Measurements from ENCODE around the gene CD58. TPM values are rescaled to one million over a fixed set of nuclear protein-coding genes. Genes with fewer than 3 reads are reported as not detected.

CD58 gene
- polyA plus RNA-seq, 1 of the 3 experiments (the other 2 are of a cell fraction): 18.1 TPM

- H3K4me3 ChIP-seq (ENCODE audit: low read depth in 2 of 2, low read length in 1 of 2): no peak overlapping the region
- ChIA-PET CTCF (interaction anchor here (11.8 to 29.6 kb wide), 2 partner anchors 10 to 349 kb away, joined by 237 to 1099 read pairs; no protein-coding TSS in a partner anchor), POLR2A (interaction anchor here (0.8 kb wide), 1 partner anchor 10 kb away, joined by 3 read pairs; no protein-coding TSS in a partner anchor)
- no peak for DNase-seq
- peak overlapping the region in 1 of 2 experiments; percentile 49; a peak in 1 of 4 replicates for H3K27ac ChIP-seq (ENCODE audit: low read depth in 2 of 2, low read length in 1 of 2)
- peaks cover 18 to 40% of the 10 kb centered on the region in 2 experiments; a peak in 3 of 4 replicates for H3K4me1 ChIP-seq (ENCODE audit: control insufficient read depth in 1 of 2, insufficient read depth in 2 of 2, low read depth in 1 of 2, low read length in 1 of 2)
- WGBS (ENCODE audit: low lambda C conversion rate): 64% methylated on average over 4 of the region's 4 CpGs
- no peaks in the 10 kb centered on the region for H3K9me3 ChIP-seq
- TF ChIP-seq POLR2AphosphoS5 (IDR thresholded peaks at IDR 0.05; ENCODE audit: low read depth, low read length): no peak
- no peak for TF ChIP-seq TCF12 (IDR thresholded peaks at IDR 0.05)
- TF ChIP-seq NFIC (IDR thresholded peaks at IDR 0.05; ENCODE audit: borderline replicate concordance): no peak
- no peak for TF ChIP-seq JUND (IDR thresholded peaks at IDR 0.05)
- 0 out of 2 replicates have a peak overlapping the region, but pooled peaks have one; percentile 45 for H2AFZ ChIP-seq (ENCODE audit: low read depth)
- no peaks in the 10 kb centered on the region for H3K27me3 ChIP-seq (ENCODE audit: insufficient read depth)
- 0 out of 2 replicates have a peak overlapping the region, but pooled peaks have one; percentile 34 for H3K4me2 ChIP-seq
- H3K79me2 ChIP-seq (ENCODE audit: insufficient read depth): no peaks in the 10 kb centered on the region
- no peaks in the 10 kb centered on the region for H3K36me3 ChIP-seq (replicated peaks in 1 of 2; ENCODE audit: control insufficient read depth in 1 of 2, insufficient read depth in 2 of 2, low read length in 1 of 2)
- peaks cover 8% of the 10 kb centered on the region for H3F3A ChIP-seq (replicated peaks; ENCODE audit: insufficient read depth)
- H3K9me2 ChIP-seq: no peaks in the 10 kb centered on the region
- H4K20me1 ChIP-seq (ENCODE audit: insufficient read depth): no peaks in the 10 kb centered on the region
- no peak overlapping the region for H3K9ac ChIP-seq
These were observed 75.3 kb downstream of the CD58 start for GRCh38 chr1:116495535-116495934.

DNA sequence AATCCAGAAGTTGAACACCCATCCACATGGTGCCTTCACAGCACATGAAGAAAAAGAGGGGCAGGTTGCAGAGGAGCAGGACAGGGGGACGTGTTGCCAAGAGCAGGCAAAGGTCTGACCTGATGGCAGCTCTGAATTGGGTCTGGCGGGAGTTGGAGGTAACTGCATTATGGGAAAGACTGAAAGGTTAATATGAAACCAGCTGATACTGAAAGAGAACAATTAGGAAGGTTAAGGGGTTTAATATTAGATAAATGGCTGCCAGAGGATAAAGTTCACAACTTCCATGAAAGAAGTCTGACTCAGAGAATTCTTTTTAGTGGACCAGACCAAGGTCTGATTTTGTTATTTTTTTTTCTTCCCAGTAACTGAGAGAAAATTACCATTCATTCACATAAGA, 76.1 kb downstream of the CD58 start:
- no peaks in the 10 kb centered on the region for H3K79me2 ChIP-seq (ENCODE audit: insufficient read depth)
- ChIA-PET POLR2A (no interaction called here), CTCF (interaction anchor here (1.6 to 29.6 kb wide), 3 partner anchors 10 to 348 kb away, joined by 3 to 1099 read pairs (median 42); no protein-coding TSS in a partner anchor)
- H3K36me3 ChIP-seq (replicated peaks in 1 of 2; ENCODE audit: control insufficient read depth in 1 of 2, insufficient read depth in 2 of 2, low read length in 1 of 2): no peaks in the 10 kb centered on the region
- TF ChIP-seq FOXJ3 (CRISPR knock-in tag; IDR thresholded peaks at IDR 0.05) (no peak), EP300 (IDR thresholded peaks at IDR 0.05; ENCODE audit: borderline replicate concordance in 1 of 2, low read depth in 1 of 2, low read length in 1 of 2) (no peak), FOXM1 (IDR thresholded peaks at IDR 0.05; ENCODE audit: low read depth) (no peak), FOSL2 (IDR thresholded peaks at IDR 0.05; ENCODE audit: borderline replicate concordance, low read depth) (no peak), RXRA (IDR thresholded peaks at IDR 0.05; ENCODE audit: borderline replicate concordance, low read depth) (no peak), GATA2 (CRISPR knock-in tag; IDR thresholded peaks at IDR 0.05) (no peak), JUND (IDR thresholded peaks at IDR 0.05) (no peak), RAD21 (IDR thresholded peaks at IDR 0.05; ENCODE audit: low read length) (no peak), EZH2phosphoT487 (IDR thresholded peaks at IDR 0.05; ENCODE audit: borderline replicate concordance, low read depth) (no peak), RCOR1 (IDR thresholded peaks at IDR 0.05; ENCODE audit: low read length) (no peak), GABPA (IDR thresholded peaks at IDR 0.05; ENCODE audit: low read depth) (no peak), YY1 (IDR thresholded peaks at IDR 0.05; ENCODE audit: low read depth) (no peak), ELF1 (IDR thresholded peaks at IDR 0.05) (no peak), MEF2A (IDR thresholded peaks at IDR 0.05; ENCODE audit: borderline replicate concordance, low read depth) (no peak), CHD2 (IDR thresholded peaks at IDR 0.05; ENCODE audit: low read length, partially characterized antibody) (no peak), TEAD4 (IDR thresholded peaks at IDR 0.05; ENCODE audit: borderline replicate concordance, insufficient read depth) (no peak), SMC3 (IDR thresholded peaks at IDR 0.05; ENCODE audit: low read depth, low read length) (no peak), PBX3 (IDR thresholded peaks at IDR 0.05) (no peak)
- TF ChIP-seq, protein P1, sequence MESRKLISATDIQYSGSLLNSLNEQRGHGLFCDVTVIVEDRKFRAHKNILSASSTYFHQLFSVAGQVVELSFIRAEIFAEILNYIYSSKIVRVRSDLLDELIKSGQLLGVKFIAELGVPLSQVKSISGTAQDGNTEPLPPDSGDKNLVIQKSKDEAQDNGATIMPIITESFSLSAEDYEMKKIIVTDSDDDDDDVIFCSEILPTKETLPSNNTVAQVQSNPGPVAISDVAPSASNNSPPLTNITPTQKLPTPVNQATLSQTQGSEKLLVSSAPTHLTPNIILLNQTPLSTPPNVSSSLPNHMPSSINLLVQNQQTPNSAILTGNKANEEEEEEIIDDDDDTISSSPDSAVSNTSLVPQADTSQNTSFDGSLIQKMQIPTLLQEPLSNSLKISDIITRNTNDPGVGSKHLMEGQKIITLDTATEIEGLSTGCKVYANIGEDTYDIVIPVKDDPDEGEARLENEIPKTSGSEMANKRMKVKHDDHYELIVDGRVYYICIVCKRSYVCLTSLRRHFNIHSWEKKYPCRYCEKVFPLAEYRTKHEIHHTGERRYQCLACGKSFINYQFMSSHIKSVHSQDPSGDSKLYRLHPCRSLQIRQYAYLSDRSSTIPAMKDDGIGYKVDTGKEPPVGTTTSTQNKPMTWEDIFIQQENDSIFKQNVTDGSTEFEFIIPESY (IDR thresholded peaks at IDR 0.05; ENCODE audit: borderline replicate concordance, low read depth): no peak
- TF ChIP-seq, protein P2, sequence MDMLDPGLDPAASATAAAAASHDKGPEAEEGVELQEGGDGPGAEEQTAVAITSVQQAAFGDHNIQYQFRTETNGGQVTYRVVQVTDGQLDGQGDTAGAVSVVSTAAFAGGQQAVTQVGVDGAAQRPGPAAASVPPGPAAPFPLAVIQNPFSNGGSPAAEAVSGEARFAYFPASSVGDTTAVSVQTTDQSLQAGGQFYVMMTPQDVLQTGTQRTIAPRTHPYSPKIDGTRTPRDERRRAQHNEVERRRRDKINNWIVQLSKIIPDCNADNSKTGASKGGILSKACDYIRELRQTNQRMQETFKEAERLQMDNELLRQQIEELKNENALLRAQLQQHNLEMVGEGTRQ (IDR thresholded peaks at IDR 0.05; ENCODE audit: borderline replicate concordance, low read depth, low read length): no peak
- H3K4me3 ChIP-seq (ENCODE audit: low read depth in 2 of 2, low read length in 1 of 2): no peak overlapping the region
- H3K9me2 ChIP-seq: no peaks in the 10 kb centered on the region
- DNase-seq: no peak
- no peaks in the 10 kb centered on the region for H4K20me1 ChIP-seq (ENCODE audit: insufficient read depth)
- H3K27me3 ChIP-seq (ENCODE audit: insufficient read depth): no peaks in the 10 kb centered on the region
- no peak overlapping the region for H2AFZ ChIP-seq (ENCODE audit: low read depth)
- WGBS (ENCODE audit: low lambda C conversion rate): 94% methylated on average over 2 of the region's 2 CpGs
- no peaks in the 10 kb centered on the region for H3K9me3 ChIP-seq
- peaks cover 8% of the 10 kb centered on the region for H3F3A ChIP-seq (replicated peaks; ENCODE audit: insufficient read depth)
- peaks cover 18 to 47% of the 10 kb centered on the region in 2 experiments; a peak in 3 of 4 replicates for H3K4me1 ChIP-seq (ENCODE audit: control insufficient read depth in 1 of 2, insufficient read depth in 2 of 2, low read depth in 1 of 2, low read length in 1 of 2)
- 0 out of 2 replicates have a peak overlapping the region, but pooled peaks have one; percentile 34 for H3K4me2 ChIP-seq
- no peak overlapping the region for H3K9ac ChIP-seq
- H3K27ac ChIP-seq (ENCODE audit: low read depth in 2 of 2, low read length in 1 of 2): peak overlapping the region in 1 of 2 experiments; percentile 49; a peak in 2 of 4 replicates
